Skeletal muscle tissue (tissue), 4 donors: ENCODE results near the gene SLC2A9. TPM values are rescaled to one million over a fixed set of nuclear protein-coding genes. Genes with fewer than 3 reads are reported as not detected.
A peak's percentile ranks its signal among the peaks of the same experiment; 100 is the strongest.

Source experiments
- H3K27ac ChIP-seq: one replicate; pipeline ENCODE4 v1.7.0; 2013; ENCODE audit warnings: mild to moderate bottlenecking, low read depth, low read length, inconsistent platforms
- H3K27me3 ChIP-seq, 3 donors: one replicate each; pipeline ENCODE4 v1.7.0; 2013; ENCODE audit warnings: low read length in 3 of 3; ENCODE audit not compliant: control insufficient read depth in 3 of 3, insufficient read depth in 3 of 3
- H3K36me3 ChIP-seq, 3 donors: one replicate each; pipeline ENCODE4 v1.7.0; 2013; ENCODE audit warnings: low read length in 3 of 3; ENCODE audit not compliant: control insufficient read depth in 3 of 3, insufficient read depth in 3 of 3
- H3K4me1 ChIP-seq, 3 donors: one replicate each; pipeline ENCODE4 v1.7.0; 2013; ENCODE audit warnings: low read length in 3 of 3, mild to moderate bottlenecking in 3 of 3; ENCODE audit not compliant: control insufficient read depth in 3 of 3, insufficient read depth in 3 of 3
- H3K4me3 ChIP-seq, 3 donors: one replicate each; pipeline ENCODE4 v1.7.0; 2013; ENCODE audit warnings: low read length in 3 of 3
- H3K9ac ChIP-seq, 3 donors: one replicate each; pipeline ENCODE4 v1.7.0; 2013; ENCODE audit warnings: low read length in 3 of 3, mild to moderate bottlenecking in 3 of 3, moderate library complexity in 2 of 3, low read depth in 1 of 3
- H3K9me3 ChIP-seq, 3 donors: one replicate each; pipeline ENCODE4 v1.7.0; 2013; ENCODE audit warnings: low read length in 3 of 3; ENCODE audit not compliant: control insufficient read depth in 3 of 3
- total RNA-seq: library from RNA; depleted of rRNA; stranded (reverse); fragments of >200 nt; gene quantifications from one replicate; pipeline ENCODE4 v1.2.3, GENCODE V29; 2014
- donor health status: Osteomylitis.

The SLC2A9 gene
- total RNA-seq, 1 donor from 2014 or later = 1.0 TPM

- no peaks in the 10 kb centered on the region for H3K27me3 ChIP-seq
- H3K4me3 ChIP-seq = no peak overlapping the region
- no peaks in the 10 kb centered on the region for H3K36me3 ChIP-seq
- no peak overlapping the region for H3K27ac ChIP-seq
- H3K9me3 ChIP-seq = no peaks in the 10 kb centered on the region
- no peak overlapping the region for H3K9ac ChIP-seq
- H3K4me1 ChIP-seq = peaks cover 1 to 5% (median 4%) of the 10 kb centered on the region in 3 donors
Observed at GRCh38 chr4:10013722-10014121, 7.6 kb downstream of the SLC2A9 start.

DNA sequence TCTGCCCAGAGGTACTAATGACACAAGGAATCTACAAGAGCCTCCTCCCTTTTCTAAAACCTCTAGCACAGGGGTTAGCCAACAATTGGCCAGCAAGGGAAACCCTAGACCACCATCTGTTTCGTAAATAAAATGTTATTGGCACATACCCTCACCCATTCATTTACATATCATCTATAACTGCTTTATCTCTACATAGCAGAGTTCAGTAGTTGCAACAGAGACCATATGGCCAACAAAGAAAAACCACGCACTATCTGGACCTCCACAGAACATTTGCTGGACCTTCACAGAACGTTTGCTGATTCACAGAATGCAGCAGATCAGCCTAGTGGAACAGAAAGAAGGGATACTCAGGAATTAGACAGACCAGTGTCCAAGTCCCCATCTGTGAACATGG is 9.4 kb downstream of the SLC2A9 start:
- no peak overlapping the region for H3K4me3 ChIP-seq

DNA sequence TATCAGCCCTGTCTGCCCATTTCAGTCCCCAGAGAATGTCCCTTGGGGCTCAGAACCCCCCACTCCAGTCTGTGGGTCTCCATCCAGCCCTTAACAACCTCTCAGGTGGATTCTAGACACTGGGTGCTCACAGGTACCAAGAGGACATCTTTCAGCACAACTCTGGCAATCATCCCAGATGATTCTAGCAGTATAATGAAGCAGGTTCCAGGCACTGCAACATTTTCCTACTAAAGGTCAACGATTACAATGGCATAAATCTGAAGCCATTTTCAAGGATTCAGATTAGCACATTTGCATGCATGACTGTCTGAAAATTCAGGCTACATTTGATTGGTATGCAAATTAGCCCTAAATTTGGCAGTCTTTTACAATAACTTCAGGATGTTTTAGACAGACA is 10.0 kb downstream of the SLC2A9 start:
- Histone ChIP-seq H3K4me3 (no peak overlapping the region), H3K9ac (no peak overlapping the region), H3K27ac (no peak overlapping the region), H3K36me3 (no peaks in the 10 kb centered on the region), H3K27me3 (no peaks in the 10 kb centered on the region), H3K4me1 (peaks cover 22 to 24% (median 22%) of the 10 kb centered on the region in 3 donors), H3K9me3 (no peaks in the 10 kb centered on the region)

More for the DNA sequence above, 9.4 kb downstream of the SLC2A9 start:
- H3K27me3 ChIP-seq = no peaks in the 10 kb centered on the region
- H3K27ac ChIP-seq = no peak overlapping the region
- H3K4me1 ChIP-seq = peaks cover 16 to 18% (median 16%) of the 10 kb centered on the region in 3 donors
- H3K36me3 ChIP-seq = no peaks in the 10 kb centered on the region
- no peaks in the 10 kb centered on the region for H3K9me3 ChIP-seq
- H3K9ac ChIP-seq = no peak overlapping the region

DNA sequence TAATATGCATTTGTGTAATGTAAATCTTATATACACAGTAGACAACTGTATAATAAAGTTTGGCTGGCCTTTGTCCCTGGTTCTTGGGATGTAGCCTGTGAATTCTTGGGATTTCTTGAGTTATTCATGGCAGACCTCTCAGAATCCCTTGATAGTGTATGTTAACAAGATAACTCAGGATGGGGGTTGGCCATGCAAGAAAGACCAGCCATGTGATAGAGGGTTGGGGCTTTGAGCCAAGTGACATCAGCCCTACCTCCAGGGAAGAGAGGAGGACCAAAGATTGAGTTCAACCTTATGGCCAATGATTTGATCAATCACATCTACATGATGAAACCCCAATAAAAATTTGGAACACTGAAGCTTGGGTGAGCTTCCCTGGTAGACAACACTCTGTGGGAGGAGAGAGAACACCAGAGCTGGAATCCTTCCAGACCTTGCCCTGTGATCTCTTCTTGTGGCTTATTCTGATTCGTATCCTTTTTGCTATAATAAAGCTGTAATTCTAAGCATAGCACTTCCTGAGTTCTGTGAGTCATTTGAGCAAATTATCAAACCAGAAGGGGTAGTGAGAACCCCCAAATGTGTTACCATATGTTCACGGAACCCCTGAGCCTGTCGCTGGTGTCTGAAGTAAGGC is 11.3 kb downstream of the SLC2A9 start:
- Histone ChIP-seq H3K9me3 (no peaks in the 10 kb centered on the region), H3K4me1 (peaks cover 23 to 33% (median 33%) of the 10 kb centered on the region in 3 donors), H3K27ac (no peak overlapping the region), H3K9ac (no peak overlapping the region), H3K27me3 (no peaks in the 10 kb centered on the region), H3K36me3 (no peaks in the 10 kb centered on the region), H3K4me3 (no peak overlapping the region)

DNA sequence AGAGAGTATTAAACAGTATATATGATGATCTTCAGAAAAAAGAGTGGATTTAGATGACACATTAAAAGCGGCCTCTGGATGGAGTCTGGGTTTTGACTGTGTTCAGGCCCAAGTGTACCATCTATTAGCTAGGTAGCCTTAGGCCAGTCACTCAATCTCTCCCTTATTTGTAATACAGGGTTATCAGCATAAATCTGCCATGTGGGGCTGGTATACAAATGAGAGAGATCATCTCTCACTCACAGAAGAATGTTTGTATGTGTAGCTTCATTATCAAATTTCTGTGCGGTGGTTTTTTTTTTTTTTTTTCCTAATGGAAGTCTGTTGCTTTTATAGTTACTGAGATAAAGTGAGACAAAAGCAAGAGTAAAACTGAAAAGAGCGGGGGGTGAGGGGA is 12.7 kb downstream of the SLC2A9 start:
- H3K4me1 ChIP-seq = peaks cover 23 to 33% (median 33%) of the 10 kb centered on the region in 3 donors
- no peaks in the 10 kb centered on the region for H3K9me3 ChIP-seq
- H3K9ac ChIP-seq = peak overlapping the region in 1 of 3 donors; percentile 25
- H3K27ac ChIP-seq = peak overlapping the region; percentile 29
- no peak overlapping the region for H3K4me3 ChIP-seq
- no peaks in the 10 kb centered on the region for H3K36me3 ChIP-seq
- no peaks in the 10 kb centered on the region for H3K27me3 ChIP-seq

DNA sequence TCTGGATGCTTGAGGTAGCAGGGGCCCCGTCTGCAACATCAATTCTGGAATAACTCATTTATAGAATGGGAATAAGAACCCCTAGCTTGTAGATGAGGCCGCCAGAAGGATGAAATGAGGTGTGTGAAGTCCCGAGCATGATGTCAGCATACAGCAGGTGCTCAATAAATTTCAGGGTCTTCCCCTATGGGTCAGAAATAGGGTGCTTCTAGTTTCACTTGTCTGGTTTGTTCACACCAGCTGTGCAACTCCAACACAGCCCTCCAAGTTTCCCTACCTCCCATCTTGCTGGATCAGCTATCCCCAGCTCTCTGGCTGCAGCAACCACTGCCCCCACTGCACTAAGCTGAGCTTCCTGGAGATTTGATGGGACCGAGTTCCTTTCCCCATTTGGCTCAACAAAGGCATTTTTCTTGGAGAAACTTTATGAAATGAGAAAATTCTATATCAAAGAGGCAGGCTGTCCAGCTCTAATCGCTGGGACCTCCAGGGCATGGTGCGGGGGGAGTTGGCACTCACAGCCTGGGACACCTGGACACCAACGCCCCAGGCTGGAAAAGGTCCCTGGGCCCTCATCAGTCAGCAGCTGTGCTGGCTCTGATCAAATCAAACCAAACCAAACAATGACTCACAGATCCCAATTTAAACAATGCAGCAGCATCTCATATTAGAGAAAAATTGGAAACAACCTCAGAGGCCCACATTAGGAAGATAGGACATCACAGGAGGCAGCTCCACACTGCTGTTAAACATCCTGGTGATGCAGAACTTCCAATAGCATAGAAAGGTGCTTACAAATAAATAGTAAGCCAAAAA is 13.3 kb downstream of the SLC2A9 start:
- Histone ChIP-seq H3K4me3 (no peak overlapping the region), H3K9me3 (no peaks in the 10 kb centered on the region), H3K4me1 (peaks cover 23 to 33% (median 33%) of the 10 kb centered on the region in 3 donors), H3K9ac (peak overlapping the region in 1 of 3 donors; percentile 25), H3K27me3 (no peaks in the 10 kb centered on the region), H3K36me3 (no peaks in the 10 kb centered on the region), H3K27ac (peak overlapping the region; percentile 29)

DNA sequence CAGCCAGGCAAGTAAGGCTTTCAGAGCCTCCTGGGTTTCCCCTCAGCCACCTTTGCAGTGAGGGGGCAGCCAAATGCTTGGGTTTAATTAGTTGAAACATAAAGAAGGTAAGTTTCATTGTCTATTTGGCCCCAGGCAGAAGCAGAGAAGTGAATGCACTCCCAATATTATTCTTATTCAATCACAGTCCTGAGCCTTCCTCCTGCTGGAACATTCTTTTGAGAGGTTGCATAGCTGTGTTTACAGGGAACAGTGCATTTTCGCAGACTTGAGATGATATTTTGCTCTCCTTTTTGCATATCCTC is 13.9 kb downstream of the SLC2A9 start:
- H3K27ac ChIP-seq = no peak overlapping the region

GRCh38 chr4:10006601-10007435 is 14.5 kb downstream of the SLC2A9 start:
- peak overlapping the region in 2 of 3 donors; percentile 10 to 42 for H3K9ac ChIP-seq
- H3K27ac ChIP-seq = peak overlapping the region; percentile 19

More for the DNA sequence above, 13.9 kb downstream of the SLC2A9 start:
- H3K36me3 ChIP-seq = no peaks in the 10 kb centered on the region
- no peaks in the 10 kb centered on the region for H3K9me3 ChIP-seq
- peaks cover 23 to 33% (median 33%) of the 10 kb centered on the region in 3 donors for H3K4me1 ChIP-seq
- no peak overlapping the region for H3K9ac ChIP-seq
- H3K27me3 ChIP-seq = no peaks in the 10 kb centered on the region
- no peak overlapping the region for H3K4me3 ChIP-seq

GRCh38 chr4:10006231-10006600 is 15.1 kb downstream of the SLC2A9 start:
- Histone ChIP-seq H3K9ac (peak overlapping the region in 1 of 3 donors; percentile 42), H3K27ac (peak overlapping the region; percentile 19), H3K27me3 (no peaks in the 10 kb centered on the region), H3K9me3 (no peaks in the 10 kb centered on the region), H3K4me1 (peaks cover 23 to 33% (median 33%) of the 10 kb centered on the region in 3 donors), H3K36me3 (no peaks in the 10 kb centered on the region), H3K4me3 (peak overlapping the region in 1 of 3 donors; percentile 3)

More at GRCh38 chr4:10006601-10007435, 14.5 kb downstream of the SLC2A9 start:
- peaks cover 23 to 33% (median 33%) of the 10 kb centered on the region in 3 donors for H3K4me1 ChIP-seq
- no peaks in the 10 kb centered on the region for H3K9me3 ChIP-seq
- no peaks in the 10 kb centered on the region for H3K27me3 ChIP-seq
- H3K4me3 ChIP-seq = peak overlapping the region in 1 of 3 donors; percentile 3
- H3K36me3 ChIP-seq = no peaks in the 10 kb centered on the region
